ENCODE results near the gene WFIKKN2.

- no peak for TF ChIP-seq POLR2A (IDR thresholded peaks at IDR 0.05; ENCODE audit: borderline replicate concordance, extremely low read depth, insufficient read depth, insufficient read length)
- TF ChIP-seq CTCF (IDR thresholded peaks at IDR 0.05 in 2 of 3, conservative IDR thresholded peaks at IDR 0.05 in 1 of 3; ENCODE audit: borderline replicate concordance in 1 of 3, insufficient read depth in 1 of 3, low read depth in 2 of 3, low read length in 2 of 3): no peak
- TF ChIP-seq POLR2AphosphoS5 (IDR thresholded peaks at IDR 0.05; ENCODE audit: low read depth, low read length): no peak
- TF ChIP-seq RAD21 (IDR thresholded peaks at IDR 0.05; ENCODE audit: low read depth): no peak
- no peak for TF ChIP-seq SRF (IDR thresholded peaks at IDR 0.05; ENCODE audit: low read depth)
- no peak for TF ChIP-seq YY1 (IDR thresholded peaks at IDR 0.05; ENCODE audit: extremely low read depth, insufficient replicate concordance, low read depth, low read length)
Measured at GRCh38 chr17:50887705-50888245, 52.4 kb downstream of the WFIKKN2 start.
